Kidney epithelial cell (primary cell): Measurements from ENCODE around the gene KCTD21. TPM values are rescaled to one million over a fixed set of nuclear protein-coding genes. Genes with fewer than 3 reads are reported as not detected.

Experiments used
- DNase-seq: peaks from one replicate; pipeline ENCODE4 v3.0.0-alpha.2; 2010; ENCODE audit warnings: low read depth
- H3K27me3 ChIP-seq: 2 replicates; pipeline ENCODE4 v1.6.0; 2011; ENCODE audit warnings: low read length; ENCODE audit not compliant: control insufficient read depth, insufficient read depth
- H3K36me3 ChIP-seq: 2 replicates; pipeline ENCODE4 v1.5.1; 2011; ENCODE audit warnings: low read length; ENCODE audit not compliant: control insufficient read depth, insufficient read depth
- H3K4me3 ChIP-seq: 2 replicates; pipeline ENCODE4 v1.5.1; 2011; ENCODE audit warnings: low read depth, mild to moderate bottlenecking, control low read depth, low read length
- total RNA-seq: library from RNA; depleted of rRNA; stranded (reverse); fragments of >200 nt; gene quantifications from 2 replicates; pipeline ENCODE4 v1.2.3, GENCODE V29; 2015
- TF ChIP-seq, protein P1 (sequence below): IDR thresholded peaks from 2 replicates; pipeline ENCODE4 v1.5.1; 2011; ENCODE audit warnings: mild to moderate bottlenecking, moderate library complexity, low read length, control low read depth, inconsistent platforms; ENCODE audit not compliant: insufficient read depth, poor library complexity, severe bottlenecking

Gene KCTD21
- total RNA-seq, 1 donor from 2014 or later: 9.7 TPM

DNA sequence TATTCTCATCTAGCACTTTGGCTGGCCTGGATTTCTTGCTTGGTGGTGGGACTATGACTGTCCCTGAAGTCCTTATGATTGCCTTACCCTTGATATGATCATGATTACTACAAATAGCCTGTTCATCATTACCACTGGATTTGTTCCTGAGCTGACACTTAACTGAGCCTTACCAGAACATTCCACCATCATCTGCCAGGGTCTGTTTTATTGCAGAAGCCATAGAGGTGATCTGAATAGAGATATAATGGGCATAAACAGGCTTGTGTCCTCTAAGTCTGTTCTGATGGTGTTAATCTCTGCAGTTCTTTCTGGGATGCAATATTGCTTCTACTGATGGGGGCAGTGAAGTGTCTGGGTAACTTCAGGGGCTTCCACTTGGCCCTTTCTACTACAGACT is 36.6 kb downstream of the KCTD21 start:
- Histone ChIP-seq H3K36me3 (peaks cover 1% of the 10 kb centered on the region), H3K4me3 (no peak overlapping the region), H3K27me3 (no peaks in the 10 kb centered on the region)
- DNase-seq: no peak
- TF ChIP-seq, protein P1, sequence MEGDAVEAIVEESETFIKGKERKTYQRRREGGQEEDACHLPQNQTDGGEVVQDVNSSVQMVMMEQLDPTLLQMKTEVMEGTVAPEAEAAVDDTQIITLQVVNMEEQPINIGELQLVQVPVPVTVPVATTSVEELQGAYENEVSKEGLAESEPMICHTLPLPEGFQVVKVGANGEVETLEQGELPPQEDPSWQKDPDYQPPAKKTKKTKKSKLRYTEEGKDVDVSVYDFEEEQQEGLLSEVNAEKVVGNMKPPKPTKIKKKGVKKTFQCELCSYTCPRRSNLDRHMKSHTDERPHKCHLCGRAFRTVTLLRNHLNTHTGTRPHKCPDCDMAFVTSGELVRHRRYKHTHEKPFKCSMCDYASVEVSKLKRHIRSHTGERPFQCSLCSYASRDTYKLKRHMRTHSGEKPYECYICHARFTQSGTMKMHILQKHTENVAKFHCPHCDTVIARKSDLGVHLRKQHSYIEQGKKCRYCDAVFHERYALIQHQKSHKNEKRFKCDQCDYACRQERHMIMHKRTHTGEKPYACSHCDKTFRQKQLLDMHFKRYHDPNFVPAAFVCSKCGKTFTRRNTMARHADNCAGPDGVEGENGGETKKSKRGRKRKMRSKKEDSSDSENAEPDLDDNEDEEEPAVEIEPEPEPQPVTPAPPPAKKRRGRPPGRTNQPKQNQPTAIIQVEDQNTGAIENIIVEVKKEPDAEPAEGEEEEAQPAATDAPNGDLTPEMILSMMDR: no peak

DNA sequence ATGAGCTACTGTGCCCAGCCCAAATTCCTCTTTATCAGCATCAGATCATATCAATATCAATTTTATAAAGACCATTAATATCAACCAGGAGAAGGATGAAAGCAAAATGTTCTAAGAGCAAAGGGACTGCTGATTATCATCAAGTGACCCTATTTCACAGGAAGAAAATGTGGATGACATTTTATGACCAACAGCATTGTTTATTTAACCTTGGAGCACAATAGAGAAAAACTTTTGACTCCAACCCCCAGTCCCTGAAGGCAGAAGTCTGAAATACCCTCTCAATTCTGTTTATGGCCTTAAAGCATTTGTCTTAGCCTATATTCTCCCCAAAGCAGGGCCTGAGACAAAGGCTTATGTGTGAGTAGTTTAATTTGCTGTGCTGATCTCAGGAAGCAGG is 37.7 kb downstream of the KCTD21 start:
- TF ChIP-seq, protein P1: no peak
- H3K36me3 ChIP-seq: peaks cover 1% of the 10 kb centered on the region
- H3K27me3 ChIP-seq: no peaks in the 10 kb centered on the region
- no peak overlapping the region for H3K4me3 ChIP-seq
- no peak for DNase-seq

DNA sequence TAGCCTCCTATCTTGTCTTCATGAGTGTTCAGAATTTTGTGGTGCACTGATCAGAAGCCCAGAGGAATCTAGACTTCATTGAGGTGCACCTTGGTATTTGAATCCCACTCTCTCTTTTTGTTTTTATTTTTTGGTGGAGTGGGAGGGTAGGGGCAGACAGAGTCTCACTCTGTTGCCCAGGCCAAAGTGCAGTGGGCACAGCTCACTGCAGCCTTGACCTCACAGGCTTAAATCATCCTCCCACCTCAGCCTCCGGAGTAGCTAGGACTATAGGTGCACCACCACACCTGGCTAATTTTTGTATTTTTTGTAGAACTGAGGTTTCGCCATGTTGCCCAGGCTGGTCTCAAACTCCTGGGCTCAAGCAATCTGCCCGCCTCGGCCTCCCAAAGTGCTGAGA is 38.1 kb downstream of the KCTD21 start:
- TF ChIP-seq, protein P1: no peak
- H3K27me3 ChIP-seq: no peaks in the 10 kb centered on the region
- H3K36me3 ChIP-seq: peaks cover 1% of the 10 kb centered on the region
- DNase-seq: no peak
- no peak overlapping the region for H3K4me3 ChIP-seq

DNA sequence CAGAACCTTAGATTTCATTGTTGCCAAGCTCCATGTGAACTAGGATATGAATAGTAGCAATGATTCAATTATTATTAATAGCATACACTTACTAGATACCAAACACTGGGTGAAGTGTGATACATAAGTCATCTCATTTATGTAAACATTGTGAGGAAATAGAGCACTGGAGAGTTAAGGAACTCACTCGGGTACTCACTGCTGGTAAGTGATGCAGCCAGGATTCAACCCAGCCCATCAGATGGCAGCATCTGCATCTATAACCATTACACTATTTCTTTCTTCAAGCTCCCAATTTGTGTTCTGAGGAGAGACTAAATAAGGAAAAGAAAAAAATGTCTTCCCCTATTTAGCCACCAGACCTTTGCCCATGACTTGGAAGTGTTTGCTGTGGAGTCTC is 38.8 kb downstream of the KCTD21 start:
- H3K27me3 ChIP-seq: no peaks in the 10 kb centered on the region
- peaks cover 1% of the 10 kb centered on the region for H3K36me3 ChIP-seq
- H3K4me3 ChIP-seq: no peak overlapping the region
- DNase-seq: no peak
- TF ChIP-seq, protein P1: no peak

DNA sequence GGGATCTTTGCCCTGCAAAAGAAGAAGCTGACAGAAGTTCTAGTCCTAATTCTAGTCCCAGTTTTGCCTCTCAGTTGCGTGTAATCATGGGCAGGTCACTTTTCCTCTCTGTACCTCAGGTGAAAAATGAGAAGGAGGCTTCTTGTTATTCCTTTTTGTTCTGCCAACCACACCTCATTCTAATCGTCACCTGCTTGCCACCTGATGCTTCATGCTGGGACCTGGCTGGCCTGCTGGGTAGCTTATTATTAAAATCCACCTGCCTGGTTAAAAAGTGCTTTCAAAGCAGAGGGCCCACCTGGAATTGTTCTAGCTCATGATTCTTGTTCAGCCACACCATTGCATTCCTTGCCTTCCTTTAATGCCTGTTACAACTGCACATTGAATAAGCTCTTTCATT is 40.6 kb downstream of the KCTD21 start:
- no peak overlapping the region for H3K4me3 ChIP-seq
- TF ChIP-seq, protein P1: no peak
- H3K36me3 ChIP-seq: peaks cover 1% of the 10 kb centered on the region
- no peaks in the 10 kb centered on the region for H3K27me3 ChIP-seq
- DNase-seq: no peak

DNA sequence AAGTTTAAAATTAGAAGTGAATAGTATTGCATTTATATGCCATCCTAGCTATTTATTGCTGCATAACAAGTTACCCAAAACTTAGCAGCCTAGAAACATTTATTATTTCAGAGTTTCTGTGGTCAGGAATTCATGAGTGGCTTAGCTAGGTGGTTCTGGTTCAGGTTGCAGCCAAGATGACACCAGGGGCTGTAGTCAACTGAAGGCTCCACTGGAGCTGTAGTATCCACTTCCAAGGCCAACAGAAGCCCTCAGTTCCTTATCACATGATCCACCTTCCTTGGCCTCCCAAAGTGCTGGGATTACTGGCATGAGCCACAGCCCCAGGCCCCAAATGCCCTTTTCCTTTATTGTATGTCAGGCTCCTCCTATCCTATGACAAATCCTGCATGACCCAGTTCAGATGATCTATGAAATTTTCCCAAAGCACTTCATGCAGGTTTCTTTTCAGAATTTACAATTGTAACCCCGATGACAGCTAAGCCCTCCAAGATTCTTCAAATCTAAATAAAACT is 42.9 kb downstream of the KCTD21 start:
- no peaks in the 10 kb centered on the region for H3K36me3 ChIP-seq
- no peak for DNase-seq
- TF ChIP-seq, protein P1: no peak
- H3K4me3 ChIP-seq: no peak overlapping the region
- no peaks in the 10 kb centered on the region for H3K27me3 ChIP-seq
